ENCODE results near the gene PPP1R3G. TPM values are rescaled to one million over a fixed set of nuclear protein-coding genes. Genes with fewer than 3 reads are reported as not detected.
A peak's percentile ranks its signal among the peaks of the same experiment; 100 is the strongest.

The PPP1R3G gene
- total and polyA plus RNA-seq, 2 of the 13 experiments (the other 11 are each of a cell fraction or from before 2014, with no cell fraction given): 1.2 to 1.3 TPM

- TF ChIP-seq NR2F2 (IDR thresholded peaks at IDR 0.05; ENCODE audit: borderline replicate concordance, low read depth) (peak; percentile 58; the same call in 1 of the 2 replicates), POLR2G (IDR thresholded peaks at IDR 0.05; ENCODE audit: low read depth, low read length) (no peak), FOSL1 (CRISPR knock-in tag; IDR thresholded peaks at IDR 0.05; ENCODE audit: borderline replicate concordance) (no peak), AGO2 (optimal IDR thresholded peaks at IDR 0.05; ENCODE audit: low read depth, low read length) (no peak), SYNCRIP (IDR thresholded peaks at IDR 0.05; ENCODE audit: insufficient read depth, low read depth, low read length) (no peak), CSRNP1 (CRISPR knock-in tag; IDR thresholded peaks at IDR 0.05) (no peak), ZNF614 (CRISPR knock-in tag; IDR thresholded peaks at IDR 0.05; ENCODE audit: borderline replicate concordance) (peak; percentile 95), SATB2 (CRISPR knock-in tag; IDR thresholded peaks at IDR 0.05) (no peak), HNF1B (CRISPR knock-in tag; IDR thresholded peaks at IDR 0.05) (peak; percentile 84), EP300 (IDR thresholded peaks at IDR 0.05; ENCODE audit: low read depth in 2 of 2, low read length in 2 of 2) (peak; percentile 92 to 96), EP300 (CRISPR knock-in tag; IDR thresholded peaks at IDR 0.05; ENCODE audit: borderline replicate concordance) (peak; percentile 93), BORCS8-MEF2B (CRISPR knock-in tag; IDR thresholded peaks at IDR 0.05) (no peak), HNRNPL (IDR thresholded peaks at IDR 0.05; ENCODE audit: low read depth, low read length) (no peak), MLX (CRISPR knock-in tag; IDR thresholded peaks at IDR 0.05) (peak; percentile 84), ZNF562 (CRISPR knock-in tag; IDR thresholded peaks at IDR 0.05; ENCODE audit: borderline replicate concordance) (no peak), KAT7 (CRISPR knock-in tag; IDR thresholded peaks at IDR 0.05; ENCODE audit: borderline replicate concordance) (peak; percentile 50; the same call in 1 of the 2 replicates), PRDM10 (CRISPR knock-in tag; IDR thresholded peaks at IDR 0.05; ENCODE audit: low read depth) (0 out of 2 replicates have a peak, but pooled peaks have one; percentile 41), GMEB1 (CRISPR knock-in tag; IDR thresholded peaks at IDR 0.05; ENCODE audit: borderline replicate concordance) (no peak; the same call in 1 of the 2 replicates)
These were observed 25.9 kb upstream of the PPP1R3G start (continued) for GRCh38 chr6:5059036-5059896.
